ENCODE measurements around the gene KCNN3.

KCNN3 gene

DNA sequence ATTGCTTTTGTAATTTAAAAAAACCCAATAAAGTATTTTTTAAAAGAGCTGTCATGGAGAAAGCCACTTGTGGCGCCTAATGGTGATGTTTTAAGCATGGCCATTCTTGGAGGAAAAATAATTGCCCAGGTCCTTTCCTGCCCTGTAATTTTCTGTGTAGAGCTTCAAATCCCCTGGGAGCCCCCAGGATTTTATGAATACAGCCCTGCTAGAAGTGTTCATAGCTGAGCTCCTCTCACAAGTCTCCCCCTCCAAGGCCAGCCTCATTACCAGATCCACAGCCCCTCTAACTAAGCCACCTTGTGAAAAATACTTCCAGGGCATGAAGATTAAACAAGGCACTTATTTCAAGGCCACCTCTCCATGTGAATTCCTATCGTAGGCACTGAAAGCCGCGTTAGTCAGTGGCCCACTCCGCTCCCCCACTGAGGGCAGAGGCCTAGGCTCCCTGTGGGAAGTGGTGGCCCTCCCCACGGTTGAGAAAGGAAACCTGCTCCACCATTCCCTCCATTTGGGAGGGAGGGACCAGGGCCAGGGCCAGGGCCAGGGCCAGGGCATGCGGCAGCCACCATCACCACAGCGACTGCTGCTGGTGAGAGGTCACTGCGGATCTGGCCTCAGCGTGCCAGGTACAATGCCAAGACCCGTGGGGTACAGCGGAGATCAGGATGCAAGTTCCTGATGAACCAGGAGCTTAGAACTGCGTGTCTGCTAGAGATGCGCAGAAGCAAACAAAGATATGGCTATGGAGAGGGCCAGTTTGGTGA is 83.1 kb downstream of the KCNN3 start:
- no peak for DNase-seq

DNA sequence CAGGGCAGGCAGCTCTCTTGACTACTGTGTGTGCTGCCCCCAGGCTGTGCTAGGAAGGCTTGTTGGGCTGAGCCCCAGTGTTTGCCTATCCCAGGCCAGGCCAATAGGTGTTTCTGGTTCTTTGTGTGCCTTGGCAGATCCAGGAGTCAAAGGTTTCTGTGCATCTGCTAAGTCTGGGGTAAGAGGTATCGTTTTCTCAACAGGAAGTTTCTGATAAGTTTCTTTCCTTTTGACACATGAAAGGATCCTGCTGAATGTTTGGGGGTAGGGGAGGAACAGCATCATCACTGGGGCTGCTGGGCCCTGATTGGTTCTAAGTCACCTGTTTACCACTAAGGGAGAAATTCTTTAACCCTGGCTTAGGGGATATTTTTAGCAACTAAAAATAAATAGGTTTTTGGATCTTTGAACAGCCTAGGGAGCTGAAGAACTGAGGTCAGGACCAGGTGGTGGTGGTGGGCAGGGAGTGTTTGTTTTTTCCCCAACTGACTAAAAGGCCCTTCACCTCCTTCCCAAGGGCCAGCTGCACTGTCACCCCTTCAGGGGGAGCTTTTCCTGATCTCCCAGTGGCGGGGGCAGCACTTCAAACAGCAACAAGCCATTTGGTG is 85.1 kb downstream of the KCNN3 start:
- peak; percentile 41 for DNase-seq

DNA sequence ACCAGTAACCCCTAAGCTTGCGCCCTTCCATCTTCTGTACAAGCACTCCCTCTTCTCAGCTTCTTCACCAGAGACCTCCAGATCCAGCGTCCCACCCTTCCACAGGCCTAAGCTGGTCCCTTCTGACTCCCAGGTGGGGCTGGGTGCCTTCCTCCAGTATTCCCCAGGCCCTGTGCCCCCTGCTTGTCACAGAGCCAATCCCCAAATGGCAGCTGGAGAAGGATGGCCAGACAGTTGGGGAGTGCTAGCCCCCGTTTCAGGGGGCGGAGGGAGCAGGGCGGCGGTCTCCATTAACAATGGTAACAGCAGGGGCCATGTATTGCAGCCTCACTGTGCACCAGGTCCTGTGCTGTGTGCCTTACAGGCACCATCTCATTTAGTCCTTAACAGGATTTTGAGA is 85.7 kb downstream of the KCNN3 start:
- DNase-seq, result no peak

DNA sequence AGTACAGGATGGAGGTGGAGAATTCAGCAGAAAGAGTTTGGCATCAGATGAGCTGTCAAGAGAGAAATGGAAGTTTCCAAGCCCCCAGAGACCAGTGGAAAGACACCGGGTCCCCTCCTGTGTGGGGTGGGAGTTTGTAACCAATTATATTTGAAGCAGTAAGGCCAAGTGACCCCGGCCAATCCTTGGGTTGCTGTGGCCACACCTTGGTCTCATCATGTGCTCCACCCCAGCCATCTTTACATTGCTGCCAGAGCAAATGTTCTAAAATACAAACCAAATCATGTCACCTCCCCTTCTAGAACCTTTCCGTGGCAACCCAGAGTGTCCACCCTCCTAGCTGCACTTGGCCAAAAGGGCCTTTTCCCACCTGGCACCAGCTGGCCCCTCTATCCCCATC is 86.1 kb downstream of the KCNN3 start:
- DNase-seq, result no peak

DNA sequence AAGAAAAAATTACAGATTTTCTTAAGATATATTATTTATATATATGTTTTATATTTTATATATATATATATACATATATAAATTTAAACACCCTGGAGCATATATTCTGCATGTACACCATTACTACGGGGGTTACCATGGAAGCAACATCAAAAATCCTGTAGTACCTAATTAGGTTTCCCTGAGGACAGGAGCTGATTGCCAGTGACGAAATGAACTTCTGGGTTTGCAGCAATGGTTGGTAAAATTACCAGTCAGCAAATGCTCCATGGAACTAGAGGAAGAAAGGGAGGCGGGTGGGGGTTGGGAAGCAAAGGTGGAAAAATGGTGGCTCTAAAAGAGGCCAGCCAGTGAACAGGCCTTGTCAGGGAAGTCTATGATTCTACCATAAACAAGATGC is 89.5 kb downstream of the KCNN3 start:
- DNase-seq, result no peak

DNA sequence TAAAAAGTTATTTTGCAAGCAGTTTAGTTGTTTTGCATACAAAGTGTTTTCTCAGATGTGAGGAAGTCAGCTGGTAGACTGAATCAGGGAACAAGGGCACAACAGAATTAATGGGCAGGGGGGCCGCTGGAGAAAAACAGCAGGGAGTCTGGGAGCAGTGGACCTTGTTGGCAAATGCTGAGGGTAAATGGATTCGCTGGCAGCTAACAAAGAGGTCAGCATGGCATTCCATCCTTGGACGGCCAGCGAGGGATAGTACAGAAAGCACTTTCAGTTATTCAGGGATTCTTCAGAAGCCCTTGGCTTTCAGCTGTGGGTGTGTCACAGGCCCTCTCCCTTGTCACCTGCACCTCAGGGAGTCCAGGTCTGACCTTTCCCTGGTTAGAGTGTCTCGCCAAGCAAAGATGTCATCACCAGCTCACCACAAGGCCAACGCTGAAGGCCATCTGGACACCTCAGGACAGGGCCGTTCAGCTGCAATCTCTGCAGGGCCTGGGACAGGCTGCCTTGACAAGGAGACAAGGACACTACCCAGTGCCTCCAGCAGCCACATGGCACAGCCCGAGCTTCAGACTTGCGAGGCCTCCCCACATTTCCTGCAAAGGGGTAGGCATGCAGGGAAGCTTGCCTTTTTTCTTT is 90.4 kb downstream of the KCNN3 start:
- no peak for DNase-seq

DNA sequence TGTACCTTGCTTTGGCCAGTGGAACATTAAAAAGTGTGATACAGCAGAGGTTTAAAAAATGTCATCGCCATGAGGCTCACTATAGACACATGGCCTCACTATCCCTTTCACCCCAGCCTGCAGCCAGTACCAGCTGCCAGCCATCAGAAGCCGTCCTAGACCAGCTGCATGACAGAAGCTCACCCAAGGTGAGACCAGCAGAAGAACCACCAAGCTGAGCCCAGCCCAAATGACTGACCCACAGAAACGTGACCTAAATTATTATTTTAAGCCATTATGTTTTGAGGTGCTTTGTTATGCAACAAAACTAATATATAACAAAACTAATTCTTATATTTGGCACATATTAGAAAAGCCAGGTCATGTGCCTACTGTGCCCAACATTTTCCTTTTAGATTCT is 91.1 kb downstream of the KCNN3 start:
- DNase-seq, result no peak

DNA sequence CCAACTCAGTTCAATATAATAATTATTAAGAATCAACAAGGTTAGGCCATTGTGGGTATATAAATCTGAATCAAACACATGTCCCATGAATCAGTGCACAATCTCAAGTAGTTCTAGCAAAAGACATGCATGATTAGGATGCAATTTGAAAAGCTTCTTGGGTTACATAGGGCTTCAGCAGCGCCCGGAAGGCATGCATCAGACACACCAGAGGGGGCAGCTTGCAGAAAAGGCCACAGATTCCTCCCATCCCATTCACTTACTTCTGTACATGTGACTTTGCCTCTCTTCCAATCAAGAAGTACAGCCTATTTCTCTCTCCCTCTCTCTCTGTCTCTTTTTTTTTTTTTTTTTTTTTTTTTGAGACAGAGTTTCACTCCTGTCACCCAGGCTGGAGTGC is 91.8 kb downstream of the KCNN3 start:
- DNase-seq, result no peak

DNA sequence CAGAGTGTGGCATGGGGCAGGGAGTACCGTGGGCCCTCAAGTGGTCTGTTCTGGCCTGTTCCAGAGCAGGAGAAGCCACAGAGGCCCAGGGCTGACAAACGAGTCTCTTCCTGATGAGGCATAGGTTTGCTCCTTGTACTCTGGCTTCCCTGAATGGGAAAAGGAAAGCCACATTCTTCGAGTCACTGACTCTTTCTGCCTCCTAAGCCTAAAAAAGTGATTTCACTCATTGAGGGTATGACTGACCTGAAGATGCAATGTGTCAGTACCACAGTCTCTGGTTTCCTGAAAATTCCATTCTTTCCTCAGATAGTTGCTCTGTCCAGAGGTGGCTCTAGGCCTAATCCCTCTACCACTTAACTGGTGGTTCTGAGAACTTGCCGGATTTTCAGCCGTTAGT is 92.3 kb downstream of the KCNN3 start:
- no peak for DNase-seq

DNA sequence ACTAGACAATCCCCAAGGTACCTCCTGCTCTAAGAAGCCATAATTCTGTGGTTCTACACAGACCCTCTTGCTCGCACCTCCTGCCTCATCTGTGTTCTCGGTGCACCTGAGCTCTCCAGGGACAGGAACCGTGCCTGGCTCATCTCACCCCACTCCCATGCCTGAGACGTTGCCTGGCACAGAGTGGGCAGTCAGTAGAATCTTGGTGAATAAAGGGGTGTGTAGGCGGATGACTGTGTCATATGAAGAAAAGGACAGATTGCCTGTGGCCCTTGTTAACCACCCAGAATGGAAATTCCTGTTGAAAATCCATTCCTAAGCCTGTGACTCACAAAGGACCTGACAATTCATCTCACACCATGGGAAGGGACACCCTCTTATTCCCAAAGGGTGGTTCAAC is 92.9 kb downstream of the KCNN3 start:
- DNase-seq, result no peak

DNA sequence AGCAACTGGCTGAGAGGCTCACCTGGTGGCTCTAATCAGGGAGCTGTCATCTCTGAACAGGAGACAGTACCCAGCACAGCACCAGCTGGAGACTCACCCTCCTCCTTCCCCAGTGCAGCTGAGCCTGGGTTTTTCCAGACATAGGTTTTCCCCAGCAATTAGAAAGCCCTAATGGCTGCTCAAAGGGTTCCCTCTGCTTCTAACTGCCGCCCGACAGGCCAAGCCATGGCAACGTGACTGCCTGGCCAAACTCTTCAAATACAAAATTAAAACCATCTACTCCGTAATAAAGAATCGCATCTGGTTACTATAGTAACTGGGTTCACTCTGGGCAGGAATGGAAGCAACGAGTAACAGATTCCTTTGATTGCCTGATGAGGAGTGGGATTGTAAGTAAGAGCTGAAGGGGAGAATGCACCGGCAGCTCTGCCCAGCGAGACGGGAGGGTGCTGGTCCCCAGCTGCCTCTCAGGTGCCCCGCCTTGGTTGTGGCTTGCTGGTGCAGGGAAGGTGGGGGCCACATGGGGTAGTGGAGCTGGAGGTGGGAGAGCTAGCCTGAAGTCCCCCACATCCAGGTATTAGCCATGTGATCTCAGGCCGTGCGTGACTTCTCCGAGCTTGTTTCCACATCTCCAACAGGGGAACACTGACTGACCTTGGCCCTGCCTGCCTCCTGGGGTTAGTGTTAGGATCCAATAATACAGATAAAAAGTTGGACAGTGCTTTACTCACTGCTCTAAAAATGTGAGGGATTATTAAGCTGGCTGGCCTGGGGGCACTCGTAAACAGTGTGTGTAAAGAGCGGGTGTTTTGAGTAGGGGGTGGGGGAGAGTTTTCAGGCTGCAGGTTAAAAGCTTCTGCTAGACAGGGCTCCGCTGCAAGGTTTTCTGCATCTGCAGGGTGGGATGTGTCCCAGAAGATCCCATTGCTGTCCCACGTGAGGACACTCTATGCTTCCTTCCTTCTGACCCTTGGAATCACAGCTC is 94.2 kb downstream of the KCNN3 start:
- DNase-seq, result no peak

DNA sequence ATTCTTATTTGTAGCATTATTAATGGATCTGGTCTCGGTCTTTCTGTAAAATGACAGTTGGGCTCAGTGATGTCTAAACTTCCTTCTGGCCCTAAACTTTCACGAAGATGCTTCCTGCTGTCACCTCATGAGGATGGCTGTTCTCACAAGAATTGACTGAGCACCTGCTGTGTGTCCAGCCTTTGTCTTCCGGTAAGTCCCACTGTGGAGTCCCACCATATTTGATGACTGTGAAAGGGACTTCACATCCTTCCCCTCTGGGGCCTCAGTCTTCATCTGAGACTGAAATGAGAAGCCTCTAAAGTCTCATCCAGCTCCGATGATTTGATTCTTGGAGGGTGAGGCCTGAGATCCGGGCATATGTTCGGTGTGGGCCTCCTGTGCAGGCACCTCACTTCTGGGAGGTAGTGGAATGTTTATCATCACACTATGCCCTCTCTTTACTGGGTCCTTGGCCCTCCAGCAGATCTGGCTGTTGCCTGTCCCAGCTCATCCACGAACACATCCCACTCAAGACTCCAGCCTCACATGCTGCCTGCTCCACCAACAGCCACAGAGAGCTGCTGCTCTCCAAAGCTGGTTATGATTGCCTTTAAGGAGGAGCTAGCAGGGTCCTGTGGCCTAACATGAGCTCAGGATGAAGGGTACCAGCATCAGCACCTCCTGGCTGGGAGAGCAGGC is 95.8 kb downstream of the KCNN3 start:
- no peak for DNase-seq

DNA sequence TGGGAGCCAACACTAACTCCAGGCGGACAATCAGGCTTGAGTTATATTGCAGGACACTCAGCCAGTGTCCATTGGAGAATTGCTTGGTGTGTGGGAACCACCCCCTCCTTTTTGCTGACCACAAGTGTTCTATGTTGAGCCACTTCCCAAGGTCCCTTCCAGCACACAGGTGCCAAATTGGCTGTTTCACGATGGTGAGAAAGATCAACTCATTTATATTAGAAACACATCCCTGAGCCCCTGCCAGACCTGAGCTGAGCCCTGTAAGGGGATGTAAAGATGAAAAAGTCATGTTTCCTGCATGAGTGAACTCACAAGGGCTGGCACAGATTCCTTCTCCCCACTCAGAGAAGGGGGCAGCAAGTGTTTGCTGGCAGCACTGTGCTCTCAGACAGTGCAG is 96.5 kb downstream of the KCNN3 start:
- DNase-seq, result no peak

DNA sequence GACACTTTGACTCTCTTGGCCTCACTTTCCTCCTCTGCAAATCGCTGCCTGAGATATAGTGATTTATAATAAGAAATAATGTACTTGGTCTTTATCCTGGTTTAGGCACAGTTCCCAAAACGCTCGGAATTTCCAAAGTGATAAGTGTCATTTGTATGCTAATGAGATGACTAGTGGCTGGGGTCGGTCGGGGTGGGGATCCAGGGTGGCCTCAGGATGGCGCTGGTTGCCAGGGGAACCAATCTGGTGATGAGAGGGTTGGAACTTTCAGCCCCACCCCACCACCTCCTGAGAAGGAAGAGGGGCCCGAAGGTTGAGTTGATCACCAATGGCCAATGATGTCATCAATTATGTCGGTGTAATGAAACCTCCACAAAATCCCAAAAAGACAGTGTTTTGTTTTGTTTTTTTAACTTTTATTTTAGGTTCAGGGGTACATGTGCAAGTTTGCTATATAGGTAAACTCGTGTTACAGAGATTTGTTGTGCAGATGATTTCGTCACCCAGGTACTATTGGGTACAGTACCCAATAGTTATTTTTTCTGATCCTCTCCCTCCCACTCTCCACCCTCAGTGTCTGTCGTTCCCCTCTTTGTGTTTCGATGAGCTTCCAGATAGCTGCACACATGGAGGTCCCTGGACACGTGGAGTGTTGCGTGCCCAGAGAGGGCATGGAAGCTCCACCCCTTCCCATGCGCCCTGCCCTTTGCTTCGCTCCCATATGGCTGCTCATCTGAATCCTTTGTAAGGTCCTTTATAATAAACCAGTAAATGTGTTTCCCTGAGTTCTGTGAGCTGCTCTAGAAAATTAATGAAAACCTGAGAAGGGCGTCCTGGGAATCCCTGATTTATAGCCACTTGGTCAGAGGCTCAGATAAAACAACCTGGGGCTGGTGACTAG is 97.2 kb downstream of the KCNN3 start:
- peak; percentile 36 for DNase-seq

DNA sequence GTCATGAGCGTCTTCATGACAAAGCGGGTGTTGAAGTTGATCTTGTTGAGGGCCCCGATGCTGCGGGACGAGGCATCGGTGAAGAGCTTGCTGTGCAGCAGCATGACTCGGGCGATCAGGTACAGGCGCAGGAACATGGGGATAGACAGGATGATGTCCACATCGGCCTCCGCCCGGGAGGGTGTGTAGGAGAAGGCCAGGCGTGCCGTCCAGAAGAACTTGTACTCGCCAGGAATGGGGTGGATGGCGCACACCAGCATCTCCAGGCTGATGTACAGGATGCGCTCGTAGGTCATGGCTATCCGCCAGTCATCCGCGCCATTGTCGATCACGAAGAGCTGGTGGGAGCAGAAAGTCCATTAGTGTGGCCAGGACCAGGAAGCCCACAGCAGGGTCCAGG is 98.0 kb downstream of the KCNN3 start:
- DNase-seq, result no peak

DNA sequence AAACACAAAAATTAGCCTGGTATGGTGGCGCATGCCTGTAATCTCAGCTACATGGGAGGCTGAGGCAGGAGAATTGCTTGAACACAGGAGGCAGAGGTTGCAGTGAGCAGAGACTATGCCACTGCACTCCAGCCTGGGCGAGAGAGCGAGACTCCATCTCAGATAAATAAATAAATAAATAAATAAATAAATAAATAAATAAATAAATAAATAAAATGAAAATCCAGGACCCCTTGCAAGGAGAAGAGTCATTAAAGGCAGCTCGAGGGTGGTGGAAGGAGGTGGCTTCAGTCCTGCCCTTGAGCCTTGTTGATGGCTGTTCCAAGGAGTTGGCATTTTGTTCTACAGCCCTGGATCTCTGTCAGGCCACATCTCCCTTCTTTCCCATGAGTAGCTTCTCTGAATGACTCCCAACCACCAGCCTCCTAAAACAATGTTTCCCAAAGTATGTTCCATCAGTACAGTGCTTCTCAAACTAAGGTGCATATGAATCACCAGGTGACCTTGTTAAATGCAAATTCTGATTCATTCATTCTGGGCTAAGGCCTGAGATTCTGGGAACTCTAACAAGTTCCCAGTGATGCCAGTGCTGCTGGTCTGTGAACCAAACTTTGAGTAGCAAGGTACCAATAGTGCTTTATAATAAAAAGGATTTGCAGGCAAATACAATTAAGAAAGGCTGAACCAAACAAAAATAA is 99.0 kb downstream of the KCNN3 start:
- DNase-seq, result no peak

DNA sequence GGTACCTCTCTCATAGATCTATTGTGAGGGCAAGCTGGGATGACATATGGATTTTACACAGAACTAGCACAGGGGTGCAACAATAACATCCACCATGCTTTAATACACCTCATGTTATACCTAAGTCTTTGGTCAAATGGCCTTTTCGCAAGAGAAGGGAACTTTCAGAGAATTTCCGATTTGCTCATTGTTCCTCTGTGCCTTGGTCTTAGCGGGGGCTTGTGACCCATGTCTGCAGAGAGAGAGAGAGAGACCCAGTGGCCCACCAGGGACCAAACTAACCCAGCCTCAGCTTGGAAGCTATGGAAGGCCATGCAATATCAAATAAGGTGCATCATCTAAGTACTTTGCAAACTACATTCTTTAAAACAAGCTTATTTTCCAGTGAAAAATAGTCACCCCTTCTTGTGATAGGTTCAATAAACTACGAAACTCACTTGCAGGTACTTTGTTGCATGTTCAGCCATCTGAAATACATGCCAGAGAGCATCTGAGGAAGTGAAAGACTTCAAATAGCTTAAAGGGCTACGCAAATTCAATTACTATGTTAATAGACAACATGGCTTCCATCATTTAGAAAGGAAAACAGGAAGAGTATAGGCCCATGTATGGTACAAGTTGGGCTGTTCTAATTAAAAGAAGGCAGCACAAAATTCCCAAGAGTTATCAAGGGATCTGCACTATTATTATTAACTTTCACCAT is 100.7 kb downstream of the KCNN3 start:
- no peak for DNase-seq

DNA sequence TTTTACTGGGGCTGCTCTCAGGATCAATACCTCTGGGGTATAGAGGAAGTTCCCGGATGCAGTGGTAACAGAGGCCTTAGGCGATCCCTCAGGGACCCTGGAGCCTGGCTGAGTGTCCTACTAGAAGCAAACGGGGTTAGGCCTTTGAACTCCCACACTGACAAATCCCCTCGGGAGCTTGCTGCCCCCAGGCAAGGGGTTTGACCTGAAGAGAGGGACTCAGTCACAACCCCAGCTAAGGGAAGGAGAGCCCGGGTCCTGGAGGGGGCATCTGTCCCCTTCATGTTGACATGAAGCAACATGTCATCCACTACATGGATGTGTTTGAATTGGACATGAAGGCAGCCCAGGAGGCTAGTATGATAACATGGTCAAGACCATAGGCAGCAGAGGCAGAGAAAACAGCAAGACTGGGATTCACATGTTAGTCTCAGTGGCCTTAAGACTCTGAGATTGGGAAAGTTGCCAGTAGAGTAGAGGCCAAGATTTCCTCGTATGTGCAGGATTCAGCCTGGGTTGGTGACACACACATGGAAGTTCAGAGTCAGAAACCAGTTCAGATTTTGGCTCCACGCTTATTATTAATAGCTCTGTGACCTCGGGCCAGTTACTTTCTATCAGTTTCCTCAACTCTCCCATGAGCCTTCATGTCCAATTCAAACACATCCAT is 101.5 kb downstream of the KCNN3 start:
- DNase-seq, result no peak

Measured in stimulated activated CD4-positive, alpha-beta T cell treated with anti-CD3 and anti-CD28 coated beads, Interleukin-4, amount 100 ng/mL, for 1 hour (primary cell).